HL-60 (cell line): Measurements from ENCODE around the gene IQCK.

ENCODE experiments used
- DNase-seq, 2 experiments: peaks; one replicate each; pipeline ENCODE4 v3.0.0-alpha.2; 2010 to 2020; ENCODE audit warnings: low read depth in 1 of 2, low spot score in 1 of 2
- H3K27ac ChIP-seq: fragments of 250-450 bp; sonication (Bioruptor Pico); replicated peaks from 2 replicates; pipeline ENCODE4 v1.5.1; 2020; ENCODE audit warnings: mild to moderate bottlenecking, moderate library complexity
- H3K27me3 ChIP-seq: fragments of 250-450 bp; sonication (Bioruptor Pico); 2 replicates; pipeline ENCODE4 v1.5.1; 2021; ENCODE audit warnings: mild to moderate bottlenecking, moderate library complexity; ENCODE audit not compliant: insufficient read depth, poor library complexity, severe bottlenecking
- H3K4me3 ChIP-seq: replicated peaks from 2 replicates; pipeline ENCODE4 v1.5.1; 2011; ENCODE audit warnings: mild to moderate bottlenecking, control low read depth, low read length; ENCODE audit not compliant: insufficient read depth
- CTCF ChIP-seq: IDR thresholded peaks from one replicate; pipeline ENCODE4 v1.5.1; 2011; ENCODE audit warnings: low read length, control low read depth, inconsistent platforms; ENCODE audit not compliant: insufficient read depth
- GABPA ChIP-seq: IDR thresholded peaks from 2 replicates; pipeline ENCODE4 v1.6.1; 2012; ENCODE audit warnings: low read depth
- POLR2AphosphoS5 ChIP-seq: IDR thresholded peaks from 2 replicates; pipeline ENCODE4 v1.6.1; 2012; ENCODE audit warnings: low read depth
- REST ChIP-seq: IDR thresholded peaks from 2 replicates; pipeline ENCODE4 v1.6.1; 2012; ENCODE audit warnings: low read depth; ENCODE audit not compliant: insufficient replicate concordance
- SPI1 ChIP-seq: IDR thresholded peaks from 2 replicates; pipeline ENCODE4 v1.6.1; 2012; ENCODE audit warnings: low read depth, mild to moderate bottlenecking, borderline replicate concordance

Gene IQCK

GRCh38 chr16:19757762-19758595 lies 39.9 kb downstream of the IQCK start:
- H3K4me3 ChIP-seq = no peak overlapping the region
- peak; percentile 52; the same call in 1 of the 2 replicates for TF ChIP-seq SPI1
- no peak for TF ChIP-seq CTCF
- no peaks in the 10 kb centered on the region for H3K27me3 ChIP-seq
- H3K27ac ChIP-seq = no peak overlapping the region
- DNase-seq = peak in 1 of 2 experiments; percentile 7

- no peaks in the 10 kb centered on the region for H3K27me3 ChIP-seq
- no peak overlapping the region for H3K4me3 ChIP-seq
- no peak for DNase-seq
- TF ChIP-seq GABPA (no peak), POLR2AphosphoS5 (no peak), REST (no peak), CTCF (no peak), SPI1 (no peak)
- H3K27ac ChIP-seq = no peak overlapping the region
These were observed 42.4 kb downstream of the IQCK start for GRCh38 chr16:19760356-19761060.

GRCh38 chr16:19765860-19766553 lies 47.9 kb downstream of the IQCK start:
- H3K27ac ChIP-seq = no peak overlapping the region
- H3K27me3 ChIP-seq = no peaks in the 10 kb centered on the region
- TF ChIP-seq SPI1 (peak; percentile 49; the same call in 1 of the 2 replicates), REST (no peak)
- peak in 1 of 2 experiments; percentile 6 for DNase-seq
- H3K4me3 ChIP-seq = no peak overlapping the region

- Histone ChIP-seq H3K27ac (no peak overlapping the region), H3K4me3 (no peak overlapping the region), H3K27me3 (no peaks in the 10 kb centered on the region)
- TF ChIP-seq REST (no peak), GABPA (no peak), POLR2AphosphoS5 (no peak), CTCF (no peak), SPI1 (no peak)
- DNase-seq = no peak
These were observed 48.4 kb downstream of the IQCK start for GRCh38 chr16:19766554-19766884.
